HepG2 (cell line): Measurements from ENCODE around the gene RASSF4. TPM values are rescaled to one million over a fixed set of nuclear protein-coding genes. Genes with fewer than 3 reads are reported as not detected.

Experiments
- AHR ChIP-seq: IDR thresholded peaks from 2 replicates; pipeline ENCODE4 v1.6.1; 2018; ENCODE audit warnings: missing genetic modification reagents, missing compliant biosample characterization
- CHCHD3 ChIP-seq: sonication (generic); formaldehyde crosslinking; IDR thresholded peaks from 2 replicates; pipeline ENCODE4 v1.8.0; 2022; ENCODE audit warnings: mild to moderate bottlenecking, missing genetic modification reagents, moderate library complexity
- FOXK1 ChIP-seq: sonication (generic); formaldehyde crosslinking; IDR thresholded peaks from 2 replicates; pipeline ENCODE4 v1.4.0; 2020; ENCODE audit warnings: low read depth, missing genetic modification reagents, borderline replicate concordance
- GRHL1 ChIP-seq: sonication (generic); formaldehyde crosslinking; conservative IDR thresholded peaks from 2 replicates; pipeline ENCODE4 v1.8.0; 2022; ENCODE audit warnings: missing genetic modification reagents
- HOXA9 ChIP-seq: sonication (generic); formaldehyde crosslinking; IDR thresholded peaks from 2 replicates; pipeline ENCODE4 v1.8.1; 2022; ENCODE audit warnings: missing genetic modification reagents, mild to moderate bottlenecking, moderate library complexity, borderline replicate concordance
- IRX3 ChIP-seq: sonication (generic); formaldehyde crosslinking; IDR thresholded peaks from 2 replicates; pipeline ENCODE4 v1.8.1; 2023; ENCODE audit warnings: mild to moderate bottlenecking, low read depth, missing genetic modification reagents, borderline replicate concordance
- JUN ChIP-seq: sonication (generic); formaldehyde crosslinking; IDR thresholded peaks from 2 replicates; pipeline ENCODE4 v1.4.0; 2020; ENCODE audit warnings: mild to moderate bottlenecking, missing genetic modification reagents
- KDM3A ChIP-seq: IDR thresholded peaks from 2 replicates; pipeline ENCODE4 v1.6.1; 2018; ENCODE audit warnings: low read depth, missing compliant biosample characterization
- MEF2D ChIP-seq: sonication (generic); formaldehyde crosslinking; IDR thresholded peaks from 2 replicates; pipeline ENCODE4 v1.5.1; 2020; ENCODE audit warnings: mild to moderate bottlenecking, missing genetic modification reagents
- MTA3 ChIP-seq: sonication (generic); formaldehyde crosslinking; IDR thresholded peaks from 2 replicates; pipeline ENCODE4 v1.4.0; 2020; ENCODE audit warnings: missing genetic modification reagents
- MXD3 ChIP-seq: IDR thresholded peaks from 2 replicates; pipeline ENCODE4 v1.6.1; 2016; ENCODE audit warnings: mild to moderate bottlenecking, missing biosample characterization, missing genetic modification reagents
- NFATC3 ChIP-seq: sonication (generic); formaldehyde crosslinking; IDR thresholded peaks from 2 replicates; pipeline ENCODE4 v1.5.1; 2020; ENCODE audit warnings: mild to moderate bottlenecking, missing genetic modification reagents
- ONECUT2 ChIP-seq: sonication (generic); formaldehyde crosslinking; IDR thresholded peaks from 2 replicates; pipeline ENCODE4 v1.4.0; 2020; ENCODE audit warnings: missing genetic modification reagents
- PHF21A ChIP-seq: sonication (generic); formaldehyde crosslinking; IDR thresholded peaks from 2 replicates; pipeline ENCODE4 v1.5.0; 2020; ENCODE audit warnings: mild to moderate bottlenecking, missing genetic modification reagents
- SP1 ChIP-seq, 2 experiments: fragments of 450-650 bp in 1 of 2; sonication (generic) in 1 of 2; formaldehyde crosslinking in 1 of 2; IDR thresholded peaks; 2 replicates each; pipeline versions ENCODE4 v1.4.0 to v1.6.1; 2016 to 2020; ENCODE audit warnings: missing genetic modification reagents in 1 of 2
- STAT5B ChIP-seq: sonication (generic); formaldehyde crosslinking; IDR thresholded peaks from 2 replicates; pipeline ENCODE4 v1.4.0; 2020; ENCODE audit warnings: missing genetic modification reagents
- TBP ChIP-seq: sonication (generic); formaldehyde crosslinking; IDR thresholded peaks from 2 replicates; pipeline ENCODE4 v1.5.0; 2020; ENCODE audit warnings: missing genetic modification reagents
- ZNF224 ChIP-seq: sonication (generic); formaldehyde crosslinking; IDR thresholded peaks from 2 replicates; pipeline ENCODE4 v1.5.0; 2020; ENCODE audit warnings: mild to moderate bottlenecking, missing genetic modification reagents
- ZNF225 ChIP-seq: sonication (generic); formaldehyde crosslinking; IDR thresholded peaks from 2 replicates; pipeline ENCODE4 v1.4.0; 2020; ENCODE audit warnings: mild to moderate bottlenecking, missing genetic modification reagents
- ZNF512 ChIP-seq: sonication (generic); formaldehyde crosslinking; IDR thresholded peaks from 2 replicates; pipeline ENCODE4 v1.4.0; 2020; ENCODE audit warnings: mild to moderate bottlenecking, missing genetic modification reagents
- ZNF567 ChIP-seq: sonication (generic); formaldehyde crosslinking; IDR thresholded peaks from 2 replicates; pipeline ENCODE4 v1.8.1; 2023; ENCODE audit warnings: mild to moderate bottlenecking, missing genetic modification reagents, borderline replicate concordance
- ZNF569 ChIP-seq: sonication (generic); formaldehyde crosslinking; IDR thresholded peaks from 2 replicates; pipeline ENCODE4 v1.5.0; 2020; ENCODE audit warnings: mild to moderate bottlenecking, missing genetic modification reagents, moderate library complexity, borderline replicate concordance
- ZNF574 ChIP-seq: sonication (generic); formaldehyde crosslinking; IDR thresholded peaks from 2 replicates; pipeline ENCODE4 v1.4.0; 2020; ENCODE audit warnings: missing genetic modification reagents
- ZSCAN31 ChIP-seq: sonication (generic); formaldehyde crosslinking; IDR thresholded peaks from 2 replicates; pipeline ENCODE4 v1.5.0; 2020; ENCODE audit warnings: low read depth, mild to moderate bottlenecking, missing genetic modification reagents
- polyA plus RNA-seq, 8 experiments: library from polyadenylated mRNA; depleted of rRNA in 3 of 8; stranded (reverse) in 7 of 8; unstranded in 1 of 8; fragments of >200 nt; fragmentation: Illumina TruSeq in 4 of 8; extraction: Trizol in 4 of 8; gene quantifications; 2 replicates each; pipeline versions ENCODE4 v1.2.1 to v1.2.3, GENCODE V29; 2011 to 2016; ENCODE audit warnings: low read depth in 4 of 8, missing spikeins in 1 of 8, mixed read lengths in 1 of 8; ENCODE audit not compliant: insufficient read depth in 1 of 8
- total RNA-seq, 5 experiments: library from RNA; depleted of rRNA; stranded (reverse); fragments of >200 nt; fragmentation: Illumina TruSeq; extraction: Trizol; gene quantifications; 2 replicates each; pipeline ENCODE4 v1.2.3, GENCODE V29; 2016; ENCODE audit warnings: low read depth in 1 of 5

RASSF4 gene
- total and polyA plus RNA-seq, 2 of the 13 experiments (the other 11 are each of a cell fraction or from before 2014, with no cell fraction given), result 34.0 to 51.7 TPM

- peak; percentile 43; the same call in 1 of the 2 replicates for TF ChIP-seq ZNF225 (CRISPR knock-in tag)
- TF ChIP-seq CHCHD3 (CRISPR knock-in tag), result no peak
- no peak for TF ChIP-seq ZNF569 (CRISPR knock-in tag)
- peak; percentile 66; the same call in 1 of the 2 replicates for TF ChIP-seq JUN
- peak; percentile 74 for TF ChIP-seq PHF21A (CRISPR knock-in tag)
- no peak for TF ChIP-seq STAT5B
- peak; percentile 69; the same call in 1 of the 2 replicates for TF ChIP-seq ZSCAN31 (CRISPR knock-in tag)
- TF ChIP-seq ZNF512 (CRISPR knock-in tag), result no peak; the same call in 1 of the 2 replicates
- peak; percentile 64 for TF ChIP-seq IRX3 (CRISPR knock-in tag)
- no peak for TF ChIP-seq TBP (CRISPR knock-in tag)
- peak; percentile 90 for TF ChIP-seq FOXK1 (CRISPR knock-in tag)
- no peak for TF ChIP-seq MTA3
- 0 out of 2 replicates have a peak, but pooled peaks have one; percentile 45 for TF ChIP-seq KDM3A (CRISPR knock-in tag)
- no peak for TF ChIP-seq SP1 (IDR thresholded peaks at IDR 0.05)
- TF ChIP-seq SP1 (CRISPR knock-in tag; IDR thresholded peaks at IDR 0.05), result no peak
- TF ChIP-seq ZNF574, result peak; percentile 61; the same call in 1 of the 2 replicates
- no peak for TF ChIP-seq HOXA9
- no peak for TF ChIP-seq NFATC3 (CRISPR knock-in tag)
- TF ChIP-seq MXD3 (CRISPR knock-in tag), result peak; percentile 40; the same call in 1 of the 2 replicates
- no peak for TF ChIP-seq ZNF567 (CRISPR knock-in tag)
- no peak for TF ChIP-seq ONECUT2 (CRISPR knock-in tag)
- TF ChIP-seq MEF2D, result peak; percentile 94
- TF ChIP-seq AHR (CRISPR knock-in tag), result no peak
- TF ChIP-seq ZNF224 (CRISPR knock-in tag), result peak; percentile 83
- no peak for TF ChIP-seq GRHL1 (CRISPR knock-in tag)
Observed at GRCh38 chr10:44995914-44996669, 36.5 kb downstream of the RASSF4 start (continued).
